DMS53 (cell line): ENCODE results near the gene TNRC18.

ENCODE experiments used
- DNase-seq: peaks from one replicate; lab custom pipeline; 2025; lab: John Stamatoyannopoulos, UW

Gene TNRC18

GRCh38 chr7:5428478-5429252 is 5.0 kb upstream of the TNRC18 start:
- peak; percentile 89 for DNase-seq

- no peak for DNase-seq
These were observed 2.5 kb upstream of the TNRC18 start for GRCh38 chr7:5426226-5426475.

- DNase-seq: peak; percentile 97
These were observed 2.0 kb upstream of the TNRC18 start for GRCh38 chr7:5425507-5426225.

- DNase-seq: peak; percentile 78
These were observed 1.3 kb upstream of the TNRC18 start for GRCh38 chr7:5424749-5425506.

- peak; percentile 99 for DNase-seq
These were observed 528 bp upstream of the TNRC18 start for GRCh38 chr7:5423976-5424748.

GRCh38 chr7:5422396-5423305 is 983 bp downstream of the TNRC18 start:
- DNase-seq: peak; percentile 69

- DNase-seq: peak; percentile 80
These were observed 1.8 kb downstream of the TNRC18 start for GRCh38 chr7:5421714-5422395.

GRCh38 chr7:5420881-5421713 is 2.5 kb downstream of the TNRC18 start:
- DNase-seq: peak; percentile 74

- DNase-seq: peak; percentile 69
These were observed 3.4 kb downstream of the TNRC18 start for GRCh38 chr7:5420067-5420880.

GRCh38 chr7:5419539-5420066 is 4.0 kb downstream of the TNRC18 start:
- no peak for DNase-seq

GRCh38 chr7:5418285-5418582 is 5.4 kb downstream of the TNRC18 start:
- no peak for DNase-seq

- no peak for DNase-seq
These were observed 6.2 kb downstream of the TNRC18 start for GRCh38 chr7:5417106-5418071.

GRCh38 chr7:5414916-5415315 is 8.7 kb downstream of the TNRC18 start:
- no peak for DNase-seq

GRCh38 chr7:5413449-5413786 is 10.2 kb downstream of the TNRC18 start:
- DNase-seq: no peak

GRCh38 chr7:5408777-5409176 is 14.9 kb downstream of the TNRC18 start:
- DNase-seq: no peak

GRCh38 chr7:5406957-5407945 is 16.4 kb downstream of the TNRC18 start:
- DNase-seq: no peak
